HG03175 (cell line): ENCODE results near the gene MBNL3.

Source experiments
- ATAC-seq: cut with Tn5 transposase; IDR thresholded peaks from one replicate; pipeline ENCODE4 v1.9.1; 2021; ENCODE audit warnings: mild to moderate bottlenecking, moderate library complexity; ENCODE audit not compliant: unreplicated experiment

MBNL3 gene

DNA sequence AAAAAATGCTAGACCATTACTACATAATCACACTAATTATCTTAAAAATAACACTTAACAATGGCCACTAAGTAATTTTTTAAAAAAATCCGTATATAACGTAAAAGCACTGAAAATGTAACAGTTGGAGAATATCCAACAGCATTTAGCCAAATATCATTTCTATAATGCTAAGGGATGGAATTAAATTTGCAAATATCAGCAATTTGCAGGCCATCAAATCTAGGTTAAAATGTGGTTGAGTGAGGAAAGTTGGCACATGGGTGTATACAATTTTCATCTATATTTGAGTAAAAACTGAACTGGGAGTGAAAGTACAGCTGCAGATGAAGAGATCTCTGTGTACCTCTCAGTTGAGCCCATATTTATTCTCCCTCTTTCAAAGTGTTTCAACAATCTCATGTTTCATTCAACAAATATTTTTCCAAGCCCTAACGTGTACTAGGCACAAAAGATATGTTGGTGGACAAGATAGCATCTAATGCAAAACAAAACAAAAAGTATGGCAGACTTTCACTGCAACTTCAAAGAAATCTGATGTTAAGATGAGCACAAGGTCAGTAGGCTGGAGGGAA is 63.0 kb downstream of the MBNL3 start:
- no peak for ATAC-seq

DNA sequence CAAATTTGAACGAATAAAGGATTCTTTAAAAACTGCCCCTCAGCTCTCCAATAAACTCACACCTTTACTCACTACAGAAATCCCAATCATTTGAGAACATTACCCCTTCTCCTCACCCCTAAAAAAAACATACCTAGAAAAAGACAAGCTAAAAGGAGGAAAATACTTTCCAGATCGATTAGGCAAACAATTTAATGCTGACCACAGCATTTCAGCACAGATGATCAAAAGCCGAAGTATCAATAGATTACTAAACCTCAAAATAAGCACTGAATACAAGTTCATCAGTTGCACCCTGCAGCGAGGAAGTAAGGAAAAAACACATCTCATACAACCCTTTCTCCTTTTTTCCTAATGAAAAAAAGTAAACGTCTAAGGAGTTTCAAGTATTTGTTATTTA is 65.5 kb downstream of the MBNL3 start:
- ATAC-seq: no peak

DNA sequence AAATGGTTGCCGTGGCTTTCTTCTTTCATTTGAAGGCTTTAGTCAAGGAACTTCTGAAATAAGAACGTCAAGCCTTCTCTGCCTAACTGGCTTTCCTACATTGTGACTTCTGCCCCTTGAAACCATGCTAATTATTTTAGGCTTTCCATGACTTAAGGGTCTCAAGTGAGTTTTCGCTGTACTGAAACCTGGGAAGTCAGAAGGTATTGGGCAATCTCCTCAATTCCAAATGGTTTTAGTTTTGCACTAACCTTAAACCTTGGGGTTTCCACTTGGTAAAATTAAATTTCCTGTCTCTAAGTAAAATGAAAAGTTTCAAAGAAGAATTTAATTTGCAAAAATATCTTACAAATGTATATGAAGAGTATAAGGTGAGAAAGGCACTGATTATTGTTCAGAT is 73.8 kb downstream of the MBNL3 start:
- ATAC-seq: no peak

DNA sequence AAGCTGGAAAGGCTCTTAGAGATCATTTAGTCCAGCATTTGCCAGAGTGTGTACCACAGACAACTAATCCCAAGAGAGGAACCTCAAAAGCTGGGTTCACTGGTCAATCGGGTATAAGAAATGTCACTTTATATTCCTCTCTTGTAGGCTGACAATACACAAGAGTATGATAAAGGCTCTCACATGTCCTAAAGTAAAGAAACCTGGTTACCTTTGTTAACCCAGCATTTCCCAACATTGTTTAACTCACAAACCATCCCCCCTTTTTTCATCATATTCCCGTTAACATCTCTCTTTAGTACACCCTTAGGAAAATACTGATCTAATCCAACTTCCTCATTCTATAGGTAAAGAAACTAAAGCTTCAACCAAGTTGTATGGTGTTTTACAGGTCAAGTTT is 74.4 kb downstream of the MBNL3 start:
- no peak for ATAC-seq

DNA sequence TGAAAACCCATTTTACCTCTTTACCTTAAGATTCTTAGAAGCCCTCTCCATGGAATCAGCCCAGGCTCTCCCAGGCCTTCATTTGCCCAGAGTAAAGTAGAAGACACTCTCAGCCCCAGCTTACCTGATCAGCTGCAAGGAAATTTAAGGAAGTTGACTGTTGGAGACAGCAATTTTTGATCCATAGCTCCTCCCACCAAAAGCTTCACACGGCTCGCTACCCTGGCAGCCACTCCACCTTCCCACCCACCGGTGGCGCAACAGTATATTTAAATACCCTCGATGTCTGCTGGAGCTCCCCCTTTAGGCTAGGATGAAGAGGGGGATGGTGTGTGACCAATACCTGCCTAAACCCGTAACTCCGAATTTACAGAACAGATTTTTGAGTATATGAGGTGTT is 75.4 kb downstream of the MBNL3 start:
- ATAC-seq: no peak

DNA sequence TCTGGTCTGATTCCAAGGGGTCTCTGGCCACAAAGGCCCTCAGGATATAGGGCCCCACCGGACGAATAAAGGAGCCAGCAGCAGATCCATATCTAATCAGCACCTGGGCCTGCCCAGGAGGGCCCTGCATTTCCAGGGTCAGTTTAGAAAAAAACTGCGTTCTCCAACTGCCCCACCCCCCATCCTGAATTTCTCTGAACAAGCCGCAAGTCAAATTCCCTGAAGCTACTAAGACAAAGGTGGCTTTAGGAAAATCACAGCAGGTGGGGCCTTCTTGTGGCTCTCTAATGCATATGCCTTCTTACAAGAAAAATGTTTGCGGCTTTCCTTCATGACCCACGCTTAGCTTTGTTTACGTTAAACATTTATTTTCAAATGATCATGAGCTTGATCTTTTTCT is 76.6 kb downstream of the MBNL3 start:
- no peak for ATAC-seq

DNA sequence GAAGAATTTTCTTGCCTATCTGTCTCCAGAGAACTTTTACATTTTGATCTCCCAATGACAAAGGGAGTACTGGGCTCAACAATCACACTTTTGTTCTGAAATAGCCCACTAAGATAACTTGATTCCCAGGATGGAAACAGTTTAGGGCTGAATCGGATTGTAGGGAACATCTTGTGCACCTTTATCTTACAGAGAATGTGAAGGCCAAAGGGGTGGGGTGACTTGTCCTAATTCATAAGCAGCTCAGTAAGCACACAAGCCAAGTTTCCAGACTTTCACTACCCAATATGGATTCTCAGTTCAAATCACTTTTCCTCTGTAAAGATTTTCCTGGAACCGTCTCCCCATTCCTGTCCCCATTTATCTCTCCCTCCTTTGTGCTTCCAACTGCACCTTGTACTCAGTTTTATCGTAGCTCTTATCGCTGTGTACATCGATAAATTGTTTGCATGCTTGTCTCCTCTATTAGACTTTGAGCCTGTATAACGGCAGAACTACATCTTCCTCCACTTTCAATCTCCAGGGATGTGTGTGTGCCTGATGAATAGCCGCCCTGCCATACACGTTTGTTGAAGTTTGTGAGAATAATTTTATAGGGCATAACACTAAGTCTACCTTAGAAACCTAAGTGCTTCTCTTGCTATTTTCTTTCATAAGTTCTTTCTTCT is 77.4 kb downstream of the MBNL3 start:
- ATAC-seq: no peak

DNA sequence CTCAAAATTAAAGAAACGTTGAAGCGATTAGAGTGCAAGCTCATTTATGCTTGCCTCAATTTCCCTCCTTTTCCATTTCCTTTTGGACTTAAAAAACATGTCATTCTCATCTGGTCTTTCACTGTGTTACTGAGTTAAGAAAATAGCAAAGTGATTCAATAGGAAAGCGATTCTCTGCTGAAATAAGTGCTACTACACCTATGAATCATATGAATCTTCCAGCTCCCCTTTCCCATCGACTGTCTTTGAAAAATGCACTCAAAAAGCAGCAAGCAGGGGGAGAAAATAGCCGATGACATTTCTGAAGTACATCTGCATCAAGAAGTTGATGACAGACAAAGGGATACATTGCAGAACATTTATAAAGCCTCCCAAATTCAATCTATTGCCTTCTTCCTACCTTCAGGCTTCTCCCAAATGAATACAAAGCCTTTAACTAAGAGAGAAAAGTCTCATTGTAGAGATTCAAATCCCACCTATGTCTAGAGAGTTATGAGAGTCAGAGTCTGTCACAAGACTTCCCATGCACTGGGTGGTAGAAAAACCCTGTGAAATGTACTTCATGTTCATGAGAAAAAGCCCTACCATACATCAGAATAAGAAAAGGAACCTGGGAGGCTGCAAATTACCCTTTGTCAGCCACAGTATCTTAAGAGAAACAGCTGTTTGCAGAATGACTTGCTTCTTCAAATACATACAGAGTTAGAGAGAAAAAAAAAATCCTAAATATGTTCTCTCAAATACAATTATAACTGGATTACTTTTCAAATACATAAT is 78.9 kb downstream of the MBNL3 start:
- no peak for ATAC-seq

DNA sequence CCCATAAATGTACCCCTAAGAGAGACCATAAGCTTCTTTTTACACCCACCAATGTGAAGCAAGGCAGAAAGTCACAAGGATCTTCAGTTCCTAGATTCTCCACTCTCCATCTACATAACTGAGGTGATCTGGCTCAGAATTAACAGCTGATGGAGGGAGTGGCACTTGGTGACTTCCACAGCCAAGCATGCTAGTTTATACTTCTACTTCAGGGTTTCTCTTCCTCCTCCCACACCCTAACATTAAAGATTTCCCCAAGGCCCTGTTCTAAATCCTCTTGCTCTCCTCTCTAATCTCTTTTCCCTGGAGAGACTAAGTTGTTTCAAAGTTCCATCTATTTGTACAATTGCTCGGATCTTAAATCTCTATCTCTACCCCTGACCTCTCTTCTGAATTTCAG is 81.1 kb downstream of the MBNL3 start:
- no peak for ATAC-seq

DNA sequence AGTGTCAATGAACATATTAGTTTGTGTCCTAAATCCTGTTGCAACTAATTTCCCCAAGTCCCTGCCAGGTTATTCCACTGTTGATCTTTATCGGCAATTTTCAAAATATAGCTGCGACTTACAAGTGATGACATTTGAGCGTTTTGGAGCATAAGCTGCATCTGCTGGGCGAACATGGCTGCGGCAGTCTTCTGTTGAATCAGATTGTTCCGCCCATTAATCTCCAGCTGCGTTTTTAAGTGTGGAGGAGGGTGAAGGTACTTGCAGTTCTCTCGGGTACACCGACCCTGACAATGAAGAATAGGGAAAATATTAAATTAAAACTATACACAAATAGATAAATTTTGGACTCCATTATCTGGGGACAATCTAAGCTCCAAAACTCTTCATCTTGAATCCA is 82.7 kb downstream of the MBNL3 start:
- no peak for ATAC-seq

DNA sequence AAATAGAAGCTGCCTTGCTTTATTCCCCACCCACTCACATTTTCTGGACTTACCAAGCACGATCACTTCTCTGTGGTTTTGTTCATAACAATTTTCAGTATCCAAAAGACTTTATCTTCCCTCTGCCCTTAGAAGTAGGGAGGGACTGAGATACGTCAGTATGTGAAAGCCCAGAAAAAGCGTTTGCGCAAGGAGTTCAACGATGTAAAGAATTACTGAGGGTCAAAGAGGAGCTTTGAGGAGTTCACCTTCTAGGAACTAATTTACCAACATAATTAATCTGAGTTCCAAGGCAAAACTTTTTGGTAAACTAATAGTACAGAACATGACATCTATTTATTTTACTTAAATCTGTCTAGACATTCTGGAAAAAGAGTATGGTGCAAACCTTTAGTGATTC is 84.6 kb downstream of the MBNL3 start:
- ATAC-seq: no peak

DNA sequence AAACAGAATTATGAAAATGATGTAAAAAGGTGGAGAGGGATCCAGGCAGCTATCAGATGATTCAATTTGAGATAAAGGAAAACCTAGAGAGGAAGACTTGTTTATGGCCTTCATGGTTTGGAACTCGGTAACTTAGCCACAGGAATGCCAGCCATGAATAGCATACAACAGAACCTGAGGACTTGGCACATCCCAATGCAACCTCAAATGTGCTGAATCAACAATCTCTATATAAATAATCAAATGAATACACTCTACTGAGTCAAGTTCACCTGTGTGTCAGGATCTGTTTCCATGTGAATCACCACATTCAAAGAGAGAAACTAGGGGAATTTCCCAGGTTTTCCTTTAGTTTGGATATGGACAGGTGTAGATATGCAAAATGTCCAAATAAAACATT is 86.9 kb downstream of the MBNL3 start:
- no peak for ATAC-seq

DNA sequence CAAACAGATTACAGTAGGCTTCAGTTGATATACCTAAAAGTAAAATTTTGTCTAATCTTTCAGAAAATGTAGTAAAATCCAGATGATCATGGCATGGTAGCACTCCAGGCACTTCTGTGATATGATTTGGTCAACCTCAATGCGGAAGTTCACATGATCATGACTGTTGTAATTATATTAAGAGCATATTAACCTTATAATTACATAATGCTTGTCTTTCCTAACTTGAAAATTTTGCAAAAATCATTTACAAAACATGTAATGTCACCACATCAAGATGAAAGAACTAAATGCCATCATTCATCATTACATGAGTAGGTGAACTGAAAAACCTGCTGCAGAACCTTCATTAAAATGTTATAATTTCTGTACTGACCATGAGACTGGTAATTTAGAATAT is 88.1 kb downstream of the MBNL3 start:
- no peak for ATAC-seq

DNA sequence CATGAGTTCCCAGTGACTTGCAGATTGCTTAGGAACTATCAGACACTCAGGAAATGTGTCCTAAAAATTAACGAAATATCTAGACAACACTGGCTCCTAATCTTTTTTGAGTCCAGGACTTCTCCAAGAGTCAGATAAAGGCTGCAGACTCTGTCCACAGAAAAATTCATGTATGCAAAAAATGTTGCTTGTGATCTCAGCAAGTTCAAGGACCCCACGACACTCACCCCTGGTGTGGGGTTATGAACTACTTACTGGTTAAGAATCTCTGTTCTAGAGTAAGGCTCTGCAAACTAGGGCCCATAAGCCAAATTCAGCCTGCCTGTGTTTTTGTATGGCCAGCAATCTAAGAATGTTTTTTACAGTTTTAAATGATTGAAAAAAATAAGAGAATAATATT is 93.2 kb downstream of the MBNL3 start:
- no peak for ATAC-seq

DNA sequence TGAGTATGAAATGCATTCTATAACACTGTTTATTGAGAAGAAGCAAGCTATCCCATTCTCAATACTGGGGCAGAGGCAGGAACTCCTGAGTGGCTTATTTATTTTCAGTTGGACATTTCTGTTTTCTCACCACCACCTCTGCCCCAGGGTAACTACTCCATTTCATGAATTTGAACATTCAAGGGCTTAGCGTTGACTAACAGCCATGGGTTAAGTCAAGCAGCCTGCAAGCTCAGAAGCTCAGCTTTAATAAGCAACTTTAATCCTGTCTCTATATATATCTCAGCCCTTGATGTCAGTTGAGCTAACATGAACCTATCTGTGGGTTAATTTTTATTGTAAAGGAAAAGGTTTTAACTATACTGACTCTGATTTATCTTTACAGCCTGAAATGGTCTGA is 93.8 kb downstream of the MBNL3 start:
- no peak for ATAC-seq

DNA sequence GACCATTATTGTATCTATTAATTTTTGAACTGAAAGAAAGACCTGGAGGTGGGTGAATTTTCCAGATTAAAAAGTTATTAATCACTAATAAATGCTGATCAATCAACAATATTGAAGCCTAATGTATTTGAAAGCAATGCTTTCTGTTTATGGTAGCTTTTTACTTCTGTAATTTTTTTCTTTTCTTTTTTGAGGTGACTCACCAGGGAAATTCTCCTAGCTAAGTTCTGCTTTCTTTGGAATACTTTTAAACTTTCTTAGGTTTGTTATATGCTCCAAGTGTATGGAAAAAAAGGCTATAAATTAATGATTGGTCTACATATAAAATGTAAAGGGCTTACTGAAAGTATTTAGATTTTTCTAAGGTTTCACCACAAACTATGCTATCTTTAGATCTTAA is 94.2 kb downstream of the MBNL3 start:
- no peak for ATAC-seq

DNA sequence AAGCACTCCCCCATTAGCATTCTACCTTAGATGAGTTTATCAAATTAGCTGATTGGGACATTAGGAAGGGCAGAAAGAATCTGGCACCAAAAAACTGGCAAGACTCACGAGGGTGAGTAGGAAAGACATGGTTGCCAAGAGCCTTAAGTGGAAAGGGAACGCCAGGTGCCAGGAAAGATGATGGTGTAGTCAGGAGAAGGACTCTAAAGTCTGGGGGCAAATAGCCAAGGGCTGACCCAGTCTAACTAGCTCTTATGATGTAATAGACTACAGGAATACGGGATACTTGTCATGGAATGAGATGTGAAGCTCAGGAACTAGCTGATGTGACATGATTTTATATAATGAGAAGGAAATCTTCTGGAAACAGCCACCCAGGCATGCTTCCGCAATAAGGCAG is 94.8 kb downstream of the MBNL3 start:
- ATAC-seq: no peak

DNA sequence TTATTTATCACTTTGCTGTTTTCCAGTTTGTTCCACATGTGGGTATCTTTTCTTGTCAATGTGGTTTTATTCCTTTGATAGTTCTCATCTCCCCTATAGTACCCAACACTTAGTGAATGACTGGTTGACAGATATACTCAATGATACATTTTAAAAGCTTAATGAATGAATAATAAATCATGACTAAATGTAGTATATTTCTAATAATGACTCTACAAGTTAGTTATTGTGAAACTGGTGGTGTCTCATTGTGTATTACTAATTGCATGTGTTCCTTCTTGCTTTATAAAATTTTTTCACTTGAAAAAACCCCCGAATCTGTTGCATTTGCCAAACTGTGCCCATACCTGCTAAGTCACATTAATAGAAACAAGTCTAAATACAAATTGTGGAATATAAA is 95.4 kb downstream of the MBNL3 start:
- no peak for ATAC-seq

DNA sequence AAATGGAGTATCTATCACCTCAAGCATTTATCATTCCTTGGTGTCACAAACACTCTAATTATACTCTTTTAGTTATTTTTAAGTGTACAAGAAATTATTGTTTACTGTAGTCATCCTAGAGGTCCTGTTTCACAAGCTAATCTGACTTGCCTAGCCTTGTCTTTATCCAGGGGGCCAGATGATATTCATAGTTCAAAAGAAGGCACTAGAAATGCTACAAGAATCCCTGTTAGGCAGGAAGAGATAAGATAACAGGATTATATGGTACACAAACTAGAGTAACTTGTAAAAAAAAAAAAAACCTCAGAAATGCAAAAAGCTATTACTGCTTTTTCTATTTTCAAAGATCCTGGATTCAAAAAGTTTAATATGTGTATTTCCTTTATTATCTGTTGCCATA is 95.8 kb downstream of the MBNL3 start:
- ATAC-seq: no peak

DNA sequence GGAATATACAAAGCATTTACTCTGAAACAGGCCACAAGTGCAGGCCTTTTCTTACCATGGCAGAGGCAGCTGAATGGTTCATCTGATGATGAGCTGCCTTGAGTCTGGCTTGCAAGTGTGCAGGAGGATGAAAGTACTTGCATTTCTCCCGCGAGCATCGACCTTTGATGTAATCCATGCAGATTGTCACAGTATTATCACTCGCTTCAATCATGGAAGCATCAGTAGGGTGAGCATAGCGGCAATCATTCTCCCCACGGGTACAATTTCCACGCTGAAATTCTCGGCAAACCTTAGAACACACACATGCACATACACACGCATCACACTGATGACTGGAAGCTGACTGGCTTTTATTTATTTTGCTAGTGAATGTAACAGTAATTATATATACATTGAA is 98.0 kb downstream of the MBNL3 start:
- ATAC-seq: no peak

DNA sequence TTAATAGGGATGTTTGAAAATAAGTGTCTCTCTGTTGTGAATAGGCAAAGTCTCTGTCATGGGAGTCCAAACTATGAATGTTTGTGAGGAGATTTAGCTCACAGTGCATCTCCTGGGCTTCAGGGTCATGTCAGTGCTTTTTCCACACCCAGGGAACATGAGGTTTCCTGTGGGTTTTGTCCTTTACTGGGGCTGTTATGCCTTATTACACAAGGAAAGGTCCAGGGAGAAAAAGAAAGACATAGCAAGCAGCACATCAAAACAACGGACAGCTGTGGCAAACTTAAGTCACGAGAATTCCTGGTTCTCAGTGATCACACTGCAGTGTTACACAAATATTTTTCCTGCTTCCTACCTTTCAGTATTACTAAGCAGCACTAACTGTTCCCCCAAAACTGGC is 99.4 kb downstream of the MBNL3 start:
- ATAC-seq: no peak

DNA sequence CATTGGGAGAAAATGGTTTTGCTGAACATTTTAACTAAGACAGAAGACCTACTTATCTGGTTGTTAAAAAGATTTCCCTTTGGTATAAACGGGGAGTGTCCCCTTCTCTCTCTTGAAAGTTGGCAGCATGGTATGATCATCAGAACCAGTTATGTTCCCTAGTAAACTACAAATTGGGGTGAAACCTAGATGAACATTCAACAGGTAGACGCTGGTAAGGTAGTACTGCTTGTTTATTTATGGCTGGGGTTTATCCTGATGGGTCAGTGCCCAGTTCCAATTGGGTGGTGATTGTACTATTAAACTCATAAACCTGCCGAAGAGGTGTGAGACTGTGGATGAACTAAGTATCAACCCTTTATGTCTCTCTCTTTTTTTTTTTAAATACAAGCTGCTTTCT is 100.5 kb downstream of the MBNL3 start:
- no peak for ATAC-seq

DNA sequence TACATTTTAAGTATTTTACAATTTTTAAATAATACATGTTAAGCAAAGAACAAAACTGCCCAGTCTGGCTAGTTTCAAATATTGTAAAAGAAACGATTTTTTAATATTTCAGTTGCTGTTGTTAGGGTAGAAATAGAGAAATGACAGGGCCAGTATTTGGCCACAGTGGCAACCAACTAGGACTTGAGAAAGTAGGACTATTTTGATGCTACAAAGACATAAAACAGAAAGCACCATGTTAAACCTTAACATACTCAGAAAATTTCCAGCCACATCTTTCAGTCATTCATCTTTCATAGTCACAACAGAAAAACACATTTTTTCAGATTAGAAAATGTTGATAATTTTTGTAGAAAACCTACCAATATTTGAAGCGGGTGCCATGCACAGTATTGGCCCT is 104.5 kb downstream of the MBNL3 start:
- ATAC-seq: no peak
